NB4 (cell line): Measurements from ENCODE around the gene LAMA4.

Experiments used
- CTCF ChIP-seq: IDR thresholded peaks from one replicate; pipeline ENCODE4 v1.5.1; 2012; ENCODE audit warnings: low read depth, low read length
- MYC ChIP-seq: IDR thresholded peaks from 2 replicates; pipeline ENCODE4 v1.6.1; 2011; ENCODE audit warnings: low read depth, low read length
- POLR2A ChIP-seq: IDR thresholded peaks from 2 replicates; pipeline ENCODE4 v1.6.1; 2011; ENCODE audit warnings: mild to moderate bottlenecking; ENCODE audit not compliant: insufficient read length; ENCODE audit errors: extremely low read depth

- TF ChIP-seq CTCF (no peak), POLR2A (no peak), MYC (no peak)
Measured at GRCh38 chr6:112144145-112144926, 110.0 kb downstream of the LAMA4 start.
